Measurements from ENCODE around the gene OR6N2. TPM values are rescaled to one million over a fixed set of nuclear protein-coding genes. Genes with fewer than 3 reads are reported as not detected.

Gene OR6N2
- polyA plus RNA-seq, 1 donor from 2014 or later: not detected

Other genes with a start within 250 kb of the OR6N2 start
- not detected for gene OR6Y1, start 226.8 kb downstream of the OR6N2 start, polyA plus RNA-seq
- not detected for gene OR6P1, start 210.6 kb downstream of the OR6N2 start, polyA plus RNA-seq
- gene OR10X1, start 201.3 kb downstream of the OR6N2 start, polyA plus RNA-seq: not detected
- not detected for gene OR10Z1, start 175.9 kb downstream of the OR6N2 start, polyA plus RNA-seq
- not detected for gene SPTA1, start 94.5 kb downstream of the OR6N2 start, polyA plus RNA-seq
- gene OR6K2, start 80.6 kb downstream of the OR6N2 start, polyA plus RNA-seq: not detected
- gene OR6K3, start 60.5 kb downstream of the OR6N2 start, polyA plus RNA-seq: not detected
- not detected for gene OR6K6, start 26.5 kb downstream of the OR6N2 start, polyA plus RNA-seq
- gene OR6N1, start 9.0 kb downstream of the OR6N2 start, polyA plus RNA-seq: not detected
- gene MNDA, start 50.1 kb upstream of the OR6N2 start, polyA plus RNA-seq: 25.4 TPM
- gene PYHIN1, start 150.3 kb upstream of the OR6N2 start, polyA plus RNA-seq: 37.8 TPM
- 213 TPM for gene IFI16, start 228.7 kb upstream of the OR6N2 start, polyA plus RNA-seq

All from IgD-negative memory B cell (primary cell).